Ureter (tissue), 1 donor: ENCODE data around the gene CHCHD1. TPM values are rescaled to one million over a fixed set of nuclear protein-coding genes. Genes with fewer than 3 reads are reported as not detected.

Experiments
- total RNA-seq: library from RNA; stranded (reverse); gene quantifications from one replicate; pipeline ENCODE4 v1.2.4, GENCODE V29; 2023
- donor health status: DM: yes; HTN: yes; CAD: no.

CHCHD1 gene
- total RNA-seq, 1 donor from 2014 or later = 14.9 TPM

Other genes starting within 250 kb of the CHCHD1 start
- gene USP54, start 190.7 kb upstream of the CHCHD1 start, total RNA-seq = 124 TPM
- gene MYOZ1, start 140.6 kb upstream of the CHCHD1 start, total RNA-seq = 0.91 TPM
- 0.29 TPM for gene SYNPO2L, start 126.0 kb upstream of the CHCHD1 start, total RNA-seq
- 17.7 TPM for gene AGAP5, start 83.9 kb upstream of the CHCHD1 start, total RNA-seq
- 87.5 TPM for gene SEC24C, start 37.7 kb upstream of the CHCHD1 start, total RNA-seq
- gene ZSWIM8, start 3.6 kb downstream of the CHCHD1 start, total RNA-seq = 129 TPM
- 37.5 TPM for gene NDST2, start 29.6 kb downstream of the CHCHD1 start, total RNA-seq
- 80.5 TPM for gene CAMK2G, start 92.5 kb downstream of the CHCHD1 start, total RNA-seq
- 13.8 TPM for gene PLAU, start 129.1 kb downstream of the CHCHD1 start, total RNA-seq
- gene VCL, start 216.1 kb downstream of the CHCHD1 start, total RNA-seq = 256 TPM